ENCODE data around the gene COMMD6.

The COMMD6 gene

DNA sequence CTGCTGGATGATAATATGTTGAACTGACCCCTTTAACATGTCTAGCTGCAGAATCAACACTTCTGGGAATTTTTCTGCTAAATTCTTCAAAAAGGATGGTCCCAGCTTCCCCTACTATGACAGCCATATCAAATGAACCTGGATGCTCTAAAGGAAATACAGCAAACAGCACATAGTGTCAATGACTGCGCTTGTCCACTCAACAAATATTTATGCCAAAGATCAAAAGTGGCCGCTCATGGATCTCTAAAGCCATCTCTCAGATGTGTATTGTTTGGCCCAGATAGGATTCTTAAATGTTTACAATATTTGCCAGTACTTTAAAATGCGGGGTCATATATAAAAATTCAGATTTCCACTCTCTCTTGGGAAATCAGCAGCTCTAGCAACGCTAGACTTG lies 59.0 kb downstream of the COMMD6 start:
- no peak for TF ChIP-seq CTCF (IDR thresholded peaks at IDR 0.05; ENCODE audit: insufficient read depth, low read depth, low read length, missing control alignments)
- no peak for DNase-seq (ENCODE audit: low read depth)

More for the DNA sequence above, 59.0 kb downstream of the COMMD6 start:
- H3K4me3 ChIP-seq (ENCODE audit: low read depth, low read length), result no peak overlapping the region
